Measurements from ENCODE around the gene LRMDA.

LRMDA gene

GRCh38 chr10:75401569-75402485 lies 29.6 kb upstream of the LRMDA start, which contains the start of gene ZNF503:
Gene ZNF503, minus strand, starts transcription at chr10:75401764. Its CDS starts 345 bp downstream, at chr10:75401419.
- DNase-seq (ENCODE audit: low read depth in 1 of 2, low spot score in 1 of 2): no peak

GRCh38 chr10:75402486-75403143 lies 28.8 kb upstream of the LRMDA start:
- DNase-seq (ENCODE audit: low read depth in 1 of 2, low spot score in 1 of 2): no peak

- DNase-seq (ENCODE audit: low read depth in 1 of 2, low spot score in 1 of 2): no peak
Observed at GRCh38 chr10:75403144-75403938, 28.1 kb upstream of the LRMDA start.

DNA sequence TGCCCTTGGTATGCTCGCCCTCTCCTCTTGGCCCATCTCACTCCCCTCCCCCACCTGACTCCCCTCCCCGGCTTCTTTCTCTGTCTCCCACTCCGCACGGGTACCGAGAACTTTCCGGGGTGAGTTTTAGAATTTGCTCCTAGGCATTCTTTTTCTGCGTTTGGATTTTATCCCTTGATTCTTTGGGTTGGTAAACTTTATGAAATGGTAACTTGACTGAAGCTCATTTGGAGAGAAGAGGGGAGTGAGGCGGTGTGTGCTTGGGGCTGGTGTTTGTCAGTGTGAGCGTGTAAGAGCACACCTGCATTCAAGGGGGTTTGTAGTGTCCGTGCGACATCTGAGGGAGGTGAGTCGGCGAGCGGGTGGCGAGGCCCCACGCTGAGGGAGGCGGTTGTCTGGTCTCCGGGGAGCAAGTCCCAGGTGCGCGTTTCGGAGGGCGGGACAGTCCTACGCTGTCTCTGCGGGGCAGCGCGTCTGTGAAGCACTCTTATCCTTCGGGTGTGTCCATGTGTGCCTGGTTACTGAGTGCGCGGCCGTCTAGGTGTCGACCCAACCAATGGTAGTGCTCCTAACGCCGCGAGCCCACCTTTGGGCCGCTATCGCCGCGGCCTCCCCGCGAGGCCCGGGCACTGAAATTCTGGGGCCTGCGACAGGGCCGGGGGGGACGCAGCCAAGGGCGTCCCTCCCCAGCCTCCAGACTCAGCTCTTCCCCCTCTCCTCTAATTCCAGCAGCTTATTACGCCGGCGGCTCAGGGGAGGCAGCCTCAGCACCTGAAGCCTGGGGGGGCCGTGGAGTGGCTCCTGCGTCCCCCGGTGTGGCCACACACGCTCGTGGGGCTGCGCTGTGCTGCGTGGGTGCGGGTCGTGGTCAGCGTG lies 27.2 kb upstream of the LRMDA start:
- no peak for DNase-seq (ENCODE audit: low read depth in 1 of 2, low spot score in 1 of 2)

DNA sequence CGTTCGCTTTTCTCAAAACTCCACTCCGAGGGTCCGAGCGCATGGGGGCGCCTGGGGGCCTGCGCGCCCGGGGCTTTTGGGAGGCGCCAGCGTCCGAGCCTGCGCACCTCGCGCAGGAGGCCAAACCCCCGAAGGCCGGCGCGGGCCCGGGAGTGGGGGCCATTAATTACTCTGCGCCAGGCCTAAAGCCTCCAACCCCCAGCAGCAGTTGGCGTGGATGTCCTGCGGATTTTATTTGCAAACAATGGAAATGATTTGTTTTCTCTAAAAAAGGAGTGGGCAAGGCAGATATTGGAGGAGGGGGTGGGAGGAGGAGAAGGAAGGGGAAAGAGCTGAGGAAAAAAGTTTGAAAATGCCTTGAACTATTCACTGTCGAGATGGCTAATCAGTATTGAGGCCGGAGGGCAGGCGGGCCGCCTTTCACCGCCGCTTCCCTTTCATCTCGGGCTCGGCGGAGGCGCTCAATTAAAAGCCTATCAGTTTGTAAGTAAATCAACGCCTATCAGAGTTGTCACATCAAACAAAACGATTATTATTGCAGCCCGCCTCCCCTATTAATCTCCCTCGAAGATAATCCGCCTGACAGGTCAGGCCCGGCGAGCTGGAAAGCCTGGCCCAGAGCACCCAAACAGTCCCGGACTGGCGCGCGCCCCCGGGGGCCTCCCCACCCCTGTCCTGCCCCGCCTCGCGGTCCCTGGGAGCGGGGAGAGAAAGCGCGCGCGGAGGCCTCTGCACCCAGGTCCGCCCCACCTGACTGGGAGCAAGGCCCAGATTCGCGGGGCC lies 26.4 kb upstream of the LRMDA start:
- DNase-seq (ENCODE audit: low read depth in 1 of 2, low spot score in 1 of 2): no peak

DNA sequence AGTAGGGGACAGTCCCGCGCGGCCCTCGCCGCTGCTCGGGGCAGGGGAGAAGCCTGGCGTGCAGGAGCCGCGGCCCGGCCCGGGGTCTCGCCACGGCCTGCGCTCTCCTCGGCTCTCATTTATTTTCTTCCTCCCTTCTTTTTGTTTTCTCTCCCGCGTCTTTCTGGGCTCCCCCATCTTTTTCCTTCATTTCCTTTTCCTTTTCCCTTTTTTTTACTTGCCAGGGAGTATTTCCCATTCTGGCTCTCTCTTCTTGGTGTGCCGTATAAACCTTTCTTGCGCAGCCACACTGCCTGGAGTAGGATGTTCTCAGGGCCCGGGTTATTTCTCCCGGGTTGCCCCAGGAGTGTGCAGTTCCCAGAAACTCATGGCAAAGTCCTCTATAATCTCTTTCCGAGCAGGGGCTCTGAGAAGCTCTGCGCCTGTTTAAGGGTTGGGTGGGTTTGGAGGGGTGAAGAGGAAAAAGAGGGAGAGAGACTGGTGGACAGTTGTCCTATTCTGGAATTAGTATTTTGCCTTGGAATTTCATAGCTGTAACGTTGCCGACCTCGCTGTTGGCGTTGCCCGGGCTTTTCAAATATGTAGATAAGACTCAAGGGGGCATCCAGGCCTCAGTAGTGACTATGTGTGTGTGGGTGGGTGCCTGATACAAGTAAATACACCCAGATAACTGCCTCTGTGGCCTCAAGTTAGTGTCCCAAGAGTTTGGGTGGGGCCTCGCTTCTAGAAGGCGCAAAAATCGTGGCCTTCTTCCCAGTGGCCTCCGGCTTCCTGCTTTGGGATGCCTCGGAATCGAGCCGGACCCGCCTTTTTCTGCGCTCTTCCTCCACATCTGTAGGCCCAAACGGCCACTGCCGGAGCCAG lies 25.6 kb upstream of the LRMDA start:
- no peak for DNase-seq (ENCODE audit: low read depth in 1 of 2, low spot score in 1 of 2)

- no peak for DNase-seq (ENCODE audit: low read depth in 1 of 2, low spot score in 1 of 2)
Observed at GRCh38 chr10:75406462-75407223, 24.8 kb upstream of the LRMDA start.

- no peak for DNase-seq (ENCODE audit: low read depth in 1 of 2, low spot score in 1 of 2)
Observed at GRCh38 chr10:75407224-75407712, 24.2 kb upstream of the LRMDA start.

GRCh38 chr10:75407713-75408508 lies 23.5 kb upstream of the LRMDA start:
- no peak for DNase-seq (ENCODE audit: low read depth in 1 of 2, low spot score in 1 of 2)

- no peak for DNase-seq (ENCODE audit: low read depth in 1 of 2, low spot score in 1 of 2)
Observed at GRCh38 chr10:75408509-75408875, 22.9 kb upstream of the LRMDA start.

GRCh38 chr10:75408911-75409885 lies 22.2 kb upstream of the LRMDA start:
- DNase-seq (ENCODE audit: low read depth in 1 of 2, low spot score in 1 of 2): no peak

GRCh38 chr10:75410132-75411005 lies 21.1 kb upstream of the LRMDA start:
- no peak for DNase-seq (ENCODE audit: low read depth in 1 of 2, low spot score in 1 of 2)

DNA sequence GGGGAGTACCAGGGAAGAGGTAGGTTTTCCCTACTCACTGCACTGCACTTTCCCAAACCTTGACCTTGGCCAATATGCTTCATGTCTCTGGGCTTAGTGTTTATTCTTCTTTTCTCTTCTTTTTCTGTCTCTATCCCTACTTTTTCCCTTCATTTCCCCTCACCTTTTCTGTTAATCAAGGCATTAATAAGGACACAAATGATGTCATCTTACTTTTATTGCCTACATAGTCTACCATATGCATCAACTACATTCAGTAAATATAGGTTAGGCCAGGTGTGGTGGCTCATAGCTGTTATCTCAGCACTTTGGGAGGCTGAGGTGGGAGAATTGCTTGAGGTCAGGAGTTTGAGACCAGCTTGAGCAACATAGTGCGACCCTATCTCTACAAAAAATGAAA lies 16.9 kb upstream of the LRMDA start:
- no peak for DNase-seq (ENCODE audit: low read depth in 1 of 2, low spot score in 1 of 2)

- no peak for DNase-seq (ENCODE audit: low read depth in 1 of 2, low spot score in 1 of 2)
Observed at GRCh38 chr10:75417522-75417927, 13.9 kb upstream of the LRMDA start.

DNA sequence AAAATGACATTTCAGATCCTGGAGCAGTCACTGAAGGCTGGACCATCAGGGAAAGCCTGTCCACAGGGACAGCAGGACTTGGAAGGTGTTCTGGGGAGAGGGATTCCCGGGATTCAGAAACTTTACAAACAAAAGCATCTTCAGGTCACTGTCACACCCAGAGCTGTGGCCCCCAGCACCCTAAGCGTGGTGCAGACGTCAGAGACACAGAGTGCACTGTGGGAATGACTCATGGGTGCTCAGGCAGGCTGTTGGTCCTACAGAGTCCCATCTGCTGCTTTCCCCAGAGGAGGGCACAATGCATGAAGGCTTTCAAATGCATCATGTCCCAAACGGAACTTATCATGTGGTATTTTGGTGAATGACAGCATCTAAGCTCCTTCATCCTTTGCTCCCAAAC lies 13.1 kb upstream of the LRMDA start:
- DNase-seq (ENCODE audit: low read depth in 1 of 2, low spot score in 1 of 2): no peak

All from stimulated activated CD4-positive, alpha-beta T cell treated with anti-CD3 and anti-CD28 coated beads, Interleukin-15, amount 100 ng/mL, for 1 hour (primary cell).